ENCODE measurements around the gene PLIN5. TPM values are rescaled to one million over a fixed set of nuclear protein-coding genes. Genes with fewer than 3 reads are reported as not detected.

PLIN5 gene
- total RNA-seq, 2 experiments from 2014 or later = 0.32 to 0.56 TPM

DNA sequence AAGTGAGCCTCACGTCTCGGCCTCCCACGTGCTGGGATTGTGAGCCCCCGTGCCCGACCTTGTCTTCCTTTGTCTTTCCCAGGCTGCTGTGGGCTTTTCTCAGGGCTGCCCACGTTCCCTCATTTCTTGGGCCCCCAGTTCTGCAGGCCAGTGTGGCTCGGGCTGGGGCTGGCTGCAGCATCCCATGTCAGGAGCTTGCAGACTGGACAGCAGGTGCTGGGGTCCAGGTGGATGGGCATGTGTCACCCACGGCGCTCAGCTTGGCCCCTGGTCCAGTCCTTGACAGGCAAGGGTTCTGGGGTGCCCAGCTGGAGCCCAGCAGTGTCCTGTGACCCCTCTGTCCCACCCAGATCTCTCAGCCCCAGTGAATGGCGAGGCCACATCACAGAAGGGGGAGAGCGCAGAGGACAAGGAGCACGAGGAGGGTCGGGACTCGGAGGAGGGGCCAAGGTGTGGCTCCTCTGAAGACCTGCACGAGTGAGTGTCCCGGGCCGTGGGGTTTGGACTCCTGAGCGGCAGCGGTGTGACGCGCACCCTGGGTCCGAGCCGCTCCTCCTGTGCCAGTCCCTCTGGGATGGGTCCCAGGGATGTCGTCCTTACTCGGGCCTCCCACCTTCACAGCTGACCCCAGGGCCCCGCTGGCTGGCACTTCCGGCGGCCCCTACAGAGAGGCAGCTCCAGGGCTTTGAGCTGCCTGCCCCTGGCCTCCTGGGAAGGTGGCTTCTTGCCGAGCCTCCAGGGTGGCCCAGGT is 34.0 kb downstream of the PLIN5 start:
- Mint-ChIP-seq H3K36me3 (peaks cover 2% of the 10 kb centered on the region), H3K27me3 (no peaks in the 10 kb centered on the region), H3K27ac (no peak overlapping the region), H3K4me3 (no peak overlapping the region), H3K4me1 (no peaks in the 10 kb centered on the region), H3K9me3 (no peaks in the 10 kb centered on the region)
- no peak for DNase-seq

DNA sequence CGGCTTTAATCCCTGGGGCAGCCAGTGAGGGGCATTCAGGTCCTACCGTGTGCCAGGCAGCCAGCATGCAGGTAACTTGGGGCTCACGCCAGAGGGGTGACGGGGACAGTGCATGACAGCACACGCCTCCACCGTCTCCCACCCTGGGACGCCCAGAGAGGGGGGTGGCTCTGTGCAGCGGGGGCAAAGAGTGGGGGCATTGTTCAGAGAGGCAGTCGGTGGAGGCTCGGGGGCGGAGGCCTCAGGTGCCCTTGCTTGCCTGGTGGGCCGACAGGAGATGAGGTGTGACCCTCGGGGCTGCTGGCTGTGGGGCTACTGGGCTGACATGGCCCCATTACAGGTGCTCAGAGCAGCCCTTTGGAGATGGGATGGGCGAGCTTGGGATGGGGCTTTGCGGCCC is 35.2 kb downstream of the PLIN5 start:
- no peaks in the 10 kb centered on the region for H3K4me1 Mint-ChIP-seq
- no peaks in the 10 kb centered on the region for H3K27me3 Mint-ChIP-seq
- H3K9me3 Mint-ChIP-seq = no peaks in the 10 kb centered on the region
- no peak for DNase-seq
- H3K36me3 Mint-ChIP-seq = no peaks in the 10 kb centered on the region
- no peak overlapping the region for H3K27ac Mint-ChIP-seq
- H3K4me3 Mint-ChIP-seq = no peak overlapping the region

DNA sequence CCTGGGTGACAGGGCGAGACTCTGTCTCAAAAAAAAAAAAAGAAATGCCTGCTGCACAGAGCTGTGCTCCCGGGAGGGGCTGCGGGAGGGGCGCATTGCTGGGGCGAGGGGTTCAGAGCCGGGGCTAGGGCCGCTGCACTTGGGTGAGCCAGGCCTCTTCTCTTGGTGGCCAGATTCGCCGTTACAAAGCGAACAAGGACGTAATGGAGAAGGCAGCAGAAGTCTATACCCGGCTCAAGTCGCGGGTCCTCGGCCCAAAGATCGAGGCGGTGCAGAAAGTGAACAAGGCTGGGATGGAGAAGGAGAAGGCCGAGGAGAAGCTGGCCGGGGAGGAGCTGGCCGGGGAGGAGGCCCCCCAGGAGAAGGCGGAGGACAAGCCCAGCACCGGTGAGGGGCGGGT is 35.7 kb downstream of the PLIN5 start:
- Mint-ChIP-seq H3K4me3 (no peak overlapping the region), H3K36me3 (peaks cover 2% of the 10 kb centered on the region), H3K9me3 (no peaks in the 10 kb centered on the region), H3K27ac (no peak overlapping the region), H3K4me1 (no peaks in the 10 kb centered on the region), H3K27me3 (no peaks in the 10 kb centered on the region)
- no peak for DNase-seq

DNA sequence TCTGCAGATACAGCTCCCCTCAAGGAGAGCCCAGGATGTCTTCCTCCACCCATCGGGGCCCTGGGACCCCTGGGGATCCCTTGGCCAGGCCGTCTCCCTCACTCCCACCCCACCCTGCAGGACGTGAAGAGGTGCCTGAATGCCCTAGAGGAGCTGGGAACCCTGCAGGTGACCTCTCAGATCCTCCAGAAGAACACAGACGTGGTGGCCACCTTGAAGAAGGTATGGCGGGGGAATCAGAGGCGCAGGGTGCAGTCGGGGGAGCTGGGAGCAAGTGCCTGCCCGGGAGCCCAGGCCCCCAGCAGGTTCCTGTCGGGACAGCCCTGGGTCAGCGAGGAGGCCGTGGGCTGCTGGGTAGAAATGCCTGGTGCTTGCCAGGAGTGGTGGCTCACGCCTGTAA is 36.3 kb downstream of the PLIN5 start:
- Mint-ChIP-seq H3K27ac (no peak overlapping the region), H3K4me3 (no peak overlapping the region), H3K4me1 (no peaks in the 10 kb centered on the region), H3K27me3 (no peaks in the 10 kb centered on the region), H3K36me3 (peaks cover 2% of the 10 kb centered on the region), H3K9me3 (no peaks in the 10 kb centered on the region)
- no peak for DNase-seq

DNA sequence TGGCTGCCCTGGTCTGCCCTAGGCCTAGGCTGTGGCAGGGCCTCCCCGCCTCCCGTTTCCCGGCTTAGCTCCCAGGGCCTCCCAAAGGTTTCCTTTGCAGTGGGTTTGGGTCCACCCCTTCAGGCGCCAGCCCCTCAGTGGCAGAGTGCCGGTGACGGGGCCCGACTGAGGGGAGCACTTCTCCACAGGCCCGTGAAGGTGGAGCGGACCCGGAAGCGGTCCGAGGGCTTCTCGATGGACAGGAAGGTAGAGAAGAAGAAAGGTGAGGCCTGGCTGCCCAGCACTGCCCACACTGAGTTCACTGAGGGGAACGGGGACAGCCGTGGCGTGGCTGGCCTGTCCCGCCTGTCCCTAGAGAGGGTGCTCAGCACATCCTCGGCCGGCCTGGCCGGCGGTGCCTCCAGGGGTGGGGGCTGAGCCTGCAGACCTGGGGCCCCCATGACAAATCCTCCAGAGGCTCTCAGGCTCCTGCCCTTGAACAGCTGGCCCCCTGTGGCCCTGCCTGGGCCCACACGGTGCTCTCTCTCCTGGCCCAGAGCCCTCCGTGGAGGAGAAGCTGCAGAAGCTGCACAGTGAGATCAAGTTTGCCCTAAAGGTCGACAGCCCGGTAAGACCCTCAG is 37.1 kb downstream of the PLIN5 start:
- Mint-ChIP-seq H3K4me3 (no peak overlapping the region), H3K27ac (no peak overlapping the region), H3K4me1 (no peaks in the 10 kb centered on the region), H3K27me3 (no peaks in the 10 kb centered on the region), H3K9me3 (no peaks in the 10 kb centered on the region), H3K36me3 (peaks cover 2% of the 10 kb centered on the region)
- no peak for DNase-seq

DNA sequence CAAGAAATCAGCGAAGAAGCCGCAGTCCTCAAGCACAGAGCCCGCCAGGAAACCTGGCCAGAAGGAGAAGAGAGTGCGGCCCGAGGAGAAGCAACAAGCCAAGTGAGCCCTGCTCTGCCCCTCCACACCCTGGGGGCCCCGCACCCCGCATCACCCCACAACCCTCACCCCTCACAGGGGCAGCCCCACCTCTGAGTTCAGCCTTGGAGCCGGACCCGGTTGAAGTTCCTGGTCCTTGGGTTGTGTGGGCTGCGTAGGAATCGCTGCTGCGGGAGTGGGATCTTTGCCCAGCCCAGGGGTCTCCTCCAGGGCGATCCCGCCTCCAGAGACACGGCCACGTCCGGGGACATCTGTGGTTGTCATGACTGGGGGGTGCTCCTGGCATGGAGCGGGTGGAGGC is 38.7 kb downstream of the PLIN5 start:
- Mint-ChIP-seq H3K27me3 (no peaks in the 10 kb centered on the region), H3K4me1 (no peaks in the 10 kb centered on the region), H3K27ac (no peak overlapping the region), H3K9me3 (no peaks in the 10 kb centered on the region), H3K36me3 (peaks cover 2% of the 10 kb centered on the region), H3K4me3 (no peak overlapping the region)
- no peak for DNase-seq

DNA sequence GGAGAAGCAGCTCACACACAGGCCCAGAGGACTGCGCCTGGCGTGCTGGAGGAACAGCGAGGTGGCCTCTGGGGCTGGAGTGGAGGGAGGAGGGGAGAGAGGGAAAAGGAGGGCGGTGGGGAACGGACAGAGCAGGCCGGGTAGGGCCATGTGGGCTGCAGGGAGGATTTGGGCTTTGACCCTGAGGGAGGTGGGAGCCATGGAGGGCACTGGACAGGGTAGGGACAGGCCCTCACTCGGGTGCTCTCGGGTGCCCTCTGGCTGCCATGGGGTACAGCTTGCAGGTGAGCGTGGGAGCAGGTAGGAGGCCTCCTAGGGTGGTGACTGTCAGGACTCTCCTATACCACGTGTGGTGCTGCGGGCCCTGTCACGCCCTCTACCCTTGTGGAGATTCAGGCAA is 39.6 kb downstream of the PLIN5 start:
- no peaks in the 10 kb centered on the region for H3K9me3 Mint-ChIP-seq
- H3K4me3 Mint-ChIP-seq = no peak overlapping the region
- DNase-seq = no peak
- H3K27ac Mint-ChIP-seq = no peak overlapping the region
- H3K27me3 Mint-ChIP-seq = no peaks in the 10 kb centered on the region
- peaks cover 3% of the 10 kb centered on the region for H3K36me3 Mint-ChIP-seq
- H3K4me1 Mint-ChIP-seq = no peaks in the 10 kb centered on the region

DNA sequence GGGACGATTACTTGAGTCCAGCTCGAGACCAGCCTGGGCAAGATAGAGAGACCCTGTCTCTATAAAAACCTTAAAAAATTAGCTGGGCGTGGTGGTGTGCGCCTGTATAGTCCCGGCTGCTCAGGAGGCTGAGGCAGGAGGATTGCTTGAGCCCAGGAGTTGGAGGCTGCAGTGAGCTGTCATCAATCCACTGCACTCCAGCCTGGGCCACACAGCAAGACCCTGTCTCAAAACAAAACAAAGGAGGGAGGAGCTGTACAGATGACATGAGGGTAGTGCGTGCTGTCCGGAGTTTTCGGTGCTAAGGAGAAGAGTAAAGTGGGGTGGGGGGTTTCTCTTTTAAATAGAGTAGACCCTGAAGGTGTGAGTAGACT is 40.3 kb downstream of the PLIN5 start:
- no peak overlapping the region for H3K4me3 Mint-ChIP-seq
- no peak for DNase-seq
- no peak overlapping the region for H3K27ac Mint-ChIP-seq
- no peaks in the 10 kb centered on the region for H3K9me3 Mint-ChIP-seq
- peaks cover 6% of the 10 kb centered on the region for H3K36me3 Mint-ChIP-seq
- H3K27me3 Mint-ChIP-seq = no peaks in the 10 kb centered on the region
- H3K4me1 Mint-ChIP-seq = no peaks in the 10 kb centered on the region

DNA sequence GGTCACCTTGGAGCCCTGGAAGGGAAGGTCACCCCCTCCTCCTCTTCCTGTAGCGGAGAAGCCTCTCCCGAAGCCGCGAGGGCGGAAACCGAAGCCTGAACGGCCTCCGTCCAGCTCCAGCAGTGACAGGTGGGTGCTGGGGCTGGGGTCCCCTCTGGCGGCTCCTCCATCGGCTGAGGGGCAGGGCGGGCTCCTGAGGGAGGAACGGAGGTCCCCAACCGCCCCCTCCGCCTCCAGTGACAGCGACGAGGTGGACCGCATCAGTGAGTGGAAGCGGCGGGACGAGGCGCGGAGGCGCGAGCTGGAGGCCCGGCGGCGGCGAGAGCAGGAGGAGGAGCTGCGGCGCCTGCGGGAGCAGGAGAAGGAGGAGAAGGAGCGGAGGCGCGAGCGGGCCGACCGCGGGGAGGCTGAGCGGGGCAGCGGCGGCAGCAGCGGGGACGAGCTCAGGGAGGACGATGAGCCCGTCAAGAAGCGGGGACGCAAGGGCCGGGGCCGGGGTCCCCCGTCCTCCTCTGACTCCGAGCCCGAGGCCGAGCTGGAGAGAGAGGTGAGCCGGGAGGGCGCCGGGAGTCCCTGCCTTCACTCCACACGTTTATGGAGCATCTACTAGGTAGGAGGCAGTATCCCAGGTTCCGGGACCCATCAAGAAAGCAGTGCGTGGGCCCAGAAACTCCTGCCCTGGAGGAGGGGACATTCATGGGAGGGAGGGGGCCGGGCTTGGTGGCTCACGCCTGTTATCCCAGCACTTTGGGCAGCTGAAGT is 40.9 kb downstream of the PLIN5 start:
- no peaks in the 10 kb centered on the region for H3K9me3 Mint-ChIP-seq
- H3K27ac Mint-ChIP-seq = no peak overlapping the region
- H3K4me1 Mint-ChIP-seq = no peaks in the 10 kb centered on the region
- H3K27me3 Mint-ChIP-seq = no peaks in the 10 kb centered on the region
- peaks cover 6% of the 10 kb centered on the region for H3K36me3 Mint-ChIP-seq
- DNase-seq = no peak
- H3K4me3 Mint-ChIP-seq = no peak overlapping the region

DNA sequence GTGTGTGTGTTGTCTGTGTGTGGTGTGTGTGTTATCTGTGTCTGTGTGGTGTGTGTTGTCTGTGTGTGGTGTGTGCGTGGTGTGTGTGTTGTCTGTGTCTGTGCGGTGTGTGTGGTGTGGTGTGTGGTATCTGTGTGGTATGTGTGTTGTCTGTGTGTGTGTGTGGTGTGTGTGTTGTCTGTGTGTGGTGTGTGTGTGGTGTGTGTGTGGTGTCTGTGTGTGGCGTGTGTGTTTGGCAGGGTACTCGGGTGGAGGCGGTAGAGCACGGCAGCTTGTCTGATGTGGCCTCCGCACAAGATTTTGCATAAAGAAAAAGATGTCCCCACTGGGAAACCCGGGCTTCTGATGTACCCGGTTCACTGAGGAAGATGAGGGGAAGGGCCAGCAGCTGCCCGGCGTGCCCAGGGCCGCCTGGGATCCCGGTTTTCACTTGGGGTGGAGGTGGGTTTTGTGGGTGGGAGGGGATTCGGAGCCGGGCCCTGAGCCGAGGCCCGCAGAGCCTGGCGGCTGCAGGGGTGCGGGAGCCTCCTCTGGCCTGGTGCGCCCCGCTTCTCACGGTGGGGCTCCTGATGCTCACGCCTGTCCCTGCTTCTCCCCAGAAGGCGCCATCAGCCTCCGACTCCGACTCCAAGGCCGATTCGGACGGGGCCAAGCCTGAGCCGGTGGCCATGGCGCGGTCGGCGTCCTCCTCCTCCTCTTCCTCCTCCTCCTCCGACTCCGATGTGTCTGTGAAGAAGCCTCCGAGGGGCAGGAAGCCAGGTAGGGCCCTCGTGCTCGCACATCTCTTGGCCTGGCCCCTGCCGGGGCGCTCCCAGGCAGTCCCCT is 41.7 kb downstream of the PLIN5 start:
- H3K27ac Mint-ChIP-seq = no peak overlapping the region
- no peaks in the 10 kb centered on the region for H3K9me3 Mint-ChIP-seq
- H3K4me3 Mint-ChIP-seq = no peak overlapping the region
- H3K36me3 Mint-ChIP-seq = peaks cover 9% of the 10 kb centered on the region
- no peak for DNase-seq
- H3K27me3 Mint-ChIP-seq = no peaks in the 10 kb centered on the region
- H3K4me1 Mint-ChIP-seq = no peaks in the 10 kb centered on the region

DNA sequence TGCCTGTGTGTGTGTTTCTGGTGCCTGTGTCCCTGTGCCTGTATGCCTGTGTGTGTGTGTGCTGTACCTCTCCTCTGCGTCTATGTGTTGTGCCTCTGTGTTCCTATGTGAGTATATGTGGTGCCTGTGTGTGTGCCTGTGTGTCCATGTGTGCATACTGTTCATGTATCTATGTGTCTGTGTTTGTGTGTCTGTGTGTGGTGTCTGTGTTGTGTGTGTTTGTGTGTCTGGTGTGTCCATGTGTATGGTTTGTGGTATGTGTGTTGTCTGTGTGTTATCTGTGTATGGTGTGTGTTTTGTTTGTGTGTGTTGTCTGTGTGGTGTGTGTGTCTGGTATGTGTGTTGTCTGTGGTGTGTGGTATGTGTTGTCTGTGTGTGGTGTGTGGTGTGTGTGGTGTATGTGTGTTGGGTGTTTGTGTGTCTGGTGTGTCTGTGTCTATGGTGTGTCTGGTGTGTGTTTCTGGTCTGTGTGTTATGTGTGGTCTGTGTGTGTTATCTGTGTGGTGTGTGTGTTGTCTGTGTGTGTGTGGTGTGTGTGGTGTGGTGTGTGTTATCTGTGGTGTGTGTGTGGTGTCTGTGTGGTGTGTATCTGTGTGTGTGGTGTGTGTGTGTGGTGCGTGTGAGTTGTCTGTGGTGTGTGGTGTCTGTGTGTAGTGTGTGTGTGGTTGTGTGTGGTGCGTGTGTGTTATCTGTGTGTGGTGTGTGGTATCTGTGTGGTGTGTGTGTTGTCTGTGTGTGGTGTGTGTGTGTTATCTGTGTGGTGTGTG is 42.5 kb downstream of the PLIN5 start:
- H3K27ac Mint-ChIP-seq = no peak overlapping the region
- peaks cover 9% of the 10 kb centered on the region for H3K36me3 Mint-ChIP-seq
- no peak overlapping the region for H3K4me3 Mint-ChIP-seq
- no peaks in the 10 kb centered on the region for H3K27me3 Mint-ChIP-seq
- no peaks in the 10 kb centered on the region for H3K9me3 Mint-ChIP-seq
- no peak for DNase-seq
- H3K4me1 Mint-ChIP-seq = no peaks in the 10 kb centered on the region

DNA sequence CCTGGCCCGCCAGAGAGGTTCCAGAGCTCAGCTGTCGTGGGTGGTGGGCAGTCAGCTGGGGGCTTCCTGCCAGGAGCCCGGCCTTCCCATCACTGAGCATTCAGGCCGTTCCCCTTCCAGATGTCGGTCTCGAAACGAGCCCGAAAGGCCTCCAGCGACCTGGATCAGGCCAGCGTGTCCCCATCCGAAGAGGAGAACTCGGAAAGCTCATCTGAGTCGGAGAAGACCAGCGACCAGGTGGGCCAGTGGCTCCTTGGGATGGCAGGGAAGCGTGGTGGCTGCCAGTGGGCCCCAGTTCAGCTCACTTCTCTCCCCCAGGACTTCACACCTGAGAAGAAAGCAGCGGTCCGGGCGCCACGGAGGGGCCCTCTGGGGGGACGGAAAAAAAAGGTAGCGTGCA is 43.6 kb downstream of the PLIN5 start:
- no peaks in the 10 kb centered on the region for H3K27me3 Mint-ChIP-seq
- H3K36me3 Mint-ChIP-seq = peaks cover 9% of the 10 kb centered on the region
- H3K4me1 Mint-ChIP-seq = no peaks in the 10 kb centered on the region
- H3K27ac Mint-ChIP-seq = no peak overlapping the region
- no peak overlapping the region for H3K4me3 Mint-ChIP-seq
- H3K9me3 Mint-ChIP-seq = no peaks in the 10 kb centered on the region
- DNase-seq = no peak

DNA sequence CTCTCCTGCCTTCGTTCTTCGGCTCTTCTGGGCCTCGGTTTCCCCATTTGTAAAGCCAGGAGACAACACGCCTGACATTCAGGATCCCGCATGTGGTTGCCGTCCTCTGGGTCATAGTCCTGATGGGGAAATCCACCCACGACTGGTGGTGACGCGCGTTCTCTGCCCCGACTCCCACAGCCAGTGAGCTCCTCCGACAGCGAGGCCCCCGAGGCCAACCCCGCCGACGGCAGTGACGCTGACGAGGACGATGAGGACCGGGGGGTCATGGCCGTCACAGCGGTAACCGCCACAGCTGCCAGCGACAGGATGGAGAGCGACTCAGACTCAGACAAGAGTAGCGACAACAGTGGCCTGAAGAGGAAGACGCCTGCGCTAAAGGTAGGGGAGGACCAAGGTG is 46.5 kb downstream of the PLIN5 start:
- H3K9me3 Mint-ChIP-seq = no peaks in the 10 kb centered on the region
- no peak for DNase-seq
- no peak overlapping the region for H3K27ac Mint-ChIP-seq
- peaks cover 8% of the 10 kb centered on the region for H3K36me3 Mint-ChIP-seq
- no peaks in the 10 kb centered on the region for H3K4me1 Mint-ChIP-seq
- no peaks in the 10 kb centered on the region for H3K27me3 Mint-ChIP-seq
- H3K4me3 Mint-ChIP-seq = no peak overlapping the region

DNA sequence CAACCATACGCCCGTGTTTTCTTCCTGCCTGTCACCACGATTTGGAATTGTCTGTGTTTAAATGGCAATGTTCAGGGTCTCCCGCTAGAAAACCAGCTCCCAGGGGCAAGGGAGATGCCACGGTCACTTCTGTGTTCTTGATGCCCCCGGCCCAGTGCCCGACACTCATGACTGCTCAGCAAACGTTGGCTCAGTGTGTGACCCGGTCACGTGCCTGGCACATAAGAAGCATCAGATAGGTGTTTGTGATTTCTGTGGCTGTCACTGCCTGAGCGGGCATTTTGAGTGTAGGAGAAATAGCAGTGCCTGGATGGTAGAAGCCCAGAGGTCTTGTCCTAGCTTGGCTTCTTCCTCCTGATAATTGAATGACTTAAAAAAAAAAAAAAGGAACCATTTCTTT is 47.5 kb downstream of the PLIN5 start:
- Mint-ChIP-seq H3K27me3 (no peaks in the 10 kb centered on the region), H3K4me3 (no peak overlapping the region), H3K36me3 (peaks cover 10% of the 10 kb centered on the region), H3K27ac (no peak overlapping the region), H3K4me1 (no peaks in the 10 kb centered on the region), H3K9me3 (no peaks in the 10 kb centered on the region)
- DNase-seq = no peak
